MCF 10A (cell line): ENCODE data around the gene COA1. TPM values are rescaled to one million over a fixed set of nuclear protein-coding genes. Genes with fewer than 3 reads are reported as not detected.

Experiments used
- BruUV-seq: library from RNA; stranded (reverse); fragments of 400-500 nt; replicated peaks from 2 replicates; lab custom pipeline; 2021; lab: Mats Ljungman, UMichigan
- CTCF ChIA-PET: fragments of 300-600 bp; sonication (Branson Sonifier 250); formaldehyde crosslinking; extraction: SDS; loops from one replicate; lab custom pipeline; 2021; ENCODE audit warnings: antibody characterized with exemption, inconsistent platforms; lab: Yijun Ruan, JAX
- POLR2A ChIA-PET: fragments of 300-600, 350-650 bp; sonication (Branson Sonifier 250); formaldehyde crosslinking; extraction: SDS; loops from one replicate; lab custom pipeline; 2020; ENCODE audit warnings: antibody characterized with exemption, inconsistent platforms; lab: Yijun Ruan, JAX
- DNase-seq: peaks from one replicate; pipeline ENCODE4 v3.0.0-alpha.2; 2018; ENCODE audit not compliant: unreplicated experiment
- H3K27ac Mint-ChIP-seq: one replicate; pipeline ENCODE4 v1.8.0; 2022; ENCODE audit warnings: mild to moderate bottlenecking, low read depth, mixed read lengths; ENCODE audit not compliant: unreplicated experiment
- H3K27me3 Mint-ChIP-seq: one replicate; pipeline ENCODE4 v1.8.0; 2022; ENCODE audit warnings: mixed read lengths; ENCODE audit not compliant: insufficient read depth, unreplicated experiment
- H3K36me3 Mint-ChIP-seq: one replicate; pipeline ENCODE4 v1.8.0; 2022; ENCODE audit warnings: mild to moderate bottlenecking, moderate library complexity, mixed read lengths; ENCODE audit not compliant: insufficient read depth, unreplicated experiment
- H3K4me1 Mint-ChIP-seq: one replicate; pipeline ENCODE4 v1.8.0; 2022; ENCODE audit warnings: mixed read lengths; ENCODE audit not compliant: insufficient read depth, unreplicated experiment
- H3K4me3 Mint-ChIP-seq: one replicate; pipeline ENCODE4 v1.8.0; 2022; ENCODE audit warnings: mild to moderate bottlenecking, moderate library complexity, mixed read lengths; ENCODE audit not compliant: unreplicated experiment
- H3K9me3 Mint-ChIP-seq: one replicate; pipeline ENCODE4 v1.8.0; 2022; ENCODE audit warnings: mixed read lengths; ENCODE audit not compliant: unreplicated experiment
- intact Hi-C: fragments of 100-400 bp; cut with micrococcal nuclease; formaldehyde crosslinking; loops from 2 replicates; pipeline ENCODE4 v1.14.1; 2022
- total RNA-seq: library from RNA; stranded (reverse); gene quantifications from 2 replicates; pipeline ENCODE4 v1.2.3, GENCODE V29; 2022
- TF ChIP-seq, protein P1 (sequence below): fragments of 200-600 bp; IDR thresholded peaks from one replicate; pipeline ENCODE4 v1.8.0; 2022; ENCODE audit warnings: antibody characterized with exemption, mild to moderate bottlenecking; ENCODE audit not compliant: unreplicated experiment

COA1 gene
- total RNA-seq, 1 experiment from 2014 or later = 68.5 TPM

DNA sequence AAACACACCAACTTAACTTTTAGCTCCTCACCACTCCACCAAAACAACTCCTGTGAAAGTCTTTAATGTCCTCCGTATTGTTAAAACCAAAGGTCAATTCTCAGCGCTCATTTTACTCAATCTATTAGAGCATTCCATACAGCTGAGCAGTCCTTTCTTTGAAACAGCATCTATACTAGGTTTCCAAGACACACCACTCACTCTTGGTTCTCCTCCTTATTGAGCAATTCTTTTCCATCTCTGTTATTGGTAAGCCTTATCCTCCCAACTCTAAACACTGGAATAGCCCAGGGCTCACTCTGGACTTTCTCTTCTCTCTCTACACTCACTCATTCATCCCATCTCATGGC, 34.9 kb downstream of the COA1 start:
- Mint-ChIP-seq H3K4me1 (peaks cover 4% of the 10 kb centered on the region), H3K9me3 (no peaks in the 10 kb centered on the region), H3K4me3 (no peak overlapping the region), H3K27ac (no peak overlapping the region), H3K27me3 (no peaks in the 10 kb centered on the region), H3K36me3 (no peaks in the 10 kb centered on the region)
- POLR2A ChIA-PET = interaction anchor here (1.0 to 3.0 kb wide), 5 partner anchors 28 to 119 kb away, joined by 3 to 17 read pairs (median 11); partner anchors contain the start of gene STK17A
- BruUV-seq = no TSS peak
- peak; percentile 63 for DNase-seq
- TF ChIP-seq, protein P1, sequence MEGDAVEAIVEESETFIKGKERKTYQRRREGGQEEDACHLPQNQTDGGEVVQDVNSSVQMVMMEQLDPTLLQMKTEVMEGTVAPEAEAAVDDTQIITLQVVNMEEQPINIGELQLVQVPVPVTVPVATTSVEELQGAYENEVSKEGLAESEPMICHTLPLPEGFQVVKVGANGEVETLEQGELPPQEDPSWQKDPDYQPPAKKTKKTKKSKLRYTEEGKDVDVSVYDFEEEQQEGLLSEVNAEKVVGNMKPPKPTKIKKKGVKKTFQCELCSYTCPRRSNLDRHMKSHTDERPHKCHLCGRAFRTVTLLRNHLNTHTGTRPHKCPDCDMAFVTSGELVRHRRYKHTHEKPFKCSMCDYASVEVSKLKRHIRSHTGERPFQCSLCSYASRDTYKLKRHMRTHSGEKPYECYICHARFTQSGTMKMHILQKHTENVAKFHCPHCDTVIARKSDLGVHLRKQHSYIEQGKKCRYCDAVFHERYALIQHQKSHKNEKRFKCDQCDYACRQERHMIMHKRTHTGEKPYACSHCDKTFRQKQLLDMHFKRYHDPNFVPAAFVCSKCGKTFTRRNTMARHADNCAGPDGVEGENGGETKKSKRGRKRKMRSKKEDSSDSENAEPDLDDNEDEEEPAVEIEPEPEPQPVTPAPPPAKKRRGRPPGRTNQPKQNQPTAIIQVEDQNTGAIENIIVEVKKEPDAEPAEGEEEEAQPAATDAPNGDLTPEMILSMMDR = no peak
- CTCF ChIA-PET = interaction anchor here (0.7 to 2.9 kb wide), 2 partner anchors 112 to 259 kb away, joined by 3 to 24 read pairs; partner anchors contain the start of gene STK17A
- intact Hi-C loops = no loop called here

DNA sequence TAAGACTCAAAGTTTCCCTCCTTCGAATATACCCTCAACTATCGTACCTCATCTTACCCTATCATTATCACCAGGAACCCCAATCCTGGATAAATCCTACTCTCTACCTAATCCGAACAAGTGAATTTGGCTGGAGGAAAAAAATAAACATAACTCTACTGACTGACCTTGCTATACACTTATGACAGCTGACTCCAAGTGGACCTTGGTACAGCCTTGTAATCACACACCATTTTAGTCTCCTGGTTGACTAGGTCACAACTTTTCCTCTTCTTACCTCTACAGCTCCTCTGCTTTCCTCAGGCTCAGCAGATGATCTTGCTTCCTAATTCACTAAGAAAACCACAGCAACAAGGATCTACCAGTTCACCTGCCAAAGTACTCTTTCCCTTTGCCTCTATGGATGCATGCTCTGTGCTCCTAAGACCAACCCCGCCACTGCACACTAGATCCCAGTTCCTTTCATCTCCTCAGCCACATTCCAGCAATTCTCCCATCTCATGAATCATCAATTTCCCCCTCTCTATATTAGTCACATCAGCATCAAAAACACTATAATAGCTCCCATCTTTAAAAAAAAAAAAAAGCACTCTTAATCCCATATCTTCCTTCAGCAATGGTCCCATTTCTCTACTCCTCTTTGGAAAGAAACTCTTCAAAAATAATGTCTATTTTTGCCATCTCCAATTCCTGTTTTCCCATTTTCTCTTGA, 35.5 kb downstream of the COA1 start:
- peak; percentile 43 for DNase-seq
- BruUV-seq = no TSS peak
- TF ChIP-seq, protein P1 = no peak
- ChIA-PET CTCF (interaction anchor here (0.6 to 2.9 kb wide), 5 partner anchors 46 to 260 kb away, joined by 3 to 24 read pairs (median 3); partner anchors contain the start of gene STK17A), POLR2A (interaction anchor here (0.6 to 3.0 kb wide), 7 partner anchors 28 to 119 kb away, joined by 3 to 17 read pairs (median 7); partner anchors contain the start of gene STK17A)
- Mint-ChIP-seq H3K27me3 (no peaks in the 10 kb centered on the region), H3K36me3 (no peaks in the 10 kb centered on the region), H3K9me3 (no peaks in the 10 kb centered on the region), H3K27ac (no peak overlapping the region), H3K4me1 (peaks cover 4% of the 10 kb centered on the region), H3K4me3 (no peak overlapping the region)
- intact Hi-C loops = no loop called here

DNA sequence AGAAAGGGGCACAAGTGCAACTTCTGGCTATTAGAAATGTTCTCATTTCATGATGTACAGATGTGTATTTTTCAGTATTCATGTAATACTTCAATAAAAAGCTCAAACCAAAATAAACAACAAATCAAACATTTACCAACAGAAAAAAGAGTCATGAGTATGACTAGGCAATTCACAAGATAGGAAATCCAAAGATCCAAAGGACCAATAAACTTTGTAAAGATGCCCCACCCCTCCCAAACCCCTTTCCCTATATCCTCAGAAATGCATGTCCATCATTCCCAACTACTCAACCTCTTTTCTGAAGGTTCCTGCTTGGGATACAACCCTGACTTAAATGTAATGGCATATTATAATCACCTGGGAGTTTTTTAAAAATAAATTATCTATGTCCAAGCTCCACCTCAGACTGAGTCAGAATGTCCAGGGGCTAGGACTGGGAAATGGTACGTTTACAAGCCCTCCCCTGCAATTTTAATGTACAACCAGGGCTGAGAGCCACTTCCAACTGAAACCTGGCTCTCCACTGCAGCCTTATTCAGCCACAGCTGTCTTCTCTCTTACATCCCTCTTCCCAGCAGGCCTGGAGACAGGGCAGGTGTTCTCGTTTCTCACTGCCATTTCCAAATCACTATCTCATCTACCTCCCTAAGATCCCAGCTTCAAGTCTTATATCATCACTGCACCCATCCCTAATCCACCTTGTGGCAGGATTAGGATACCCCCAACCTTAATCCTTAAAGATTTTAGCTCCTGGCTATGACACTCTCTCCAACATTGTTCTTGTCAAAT, 36.5 kb downstream of the COA1 start:
- intact Hi-C loops = no loop called here
- Mint-ChIP-seq H3K27me3 (no peaks in the 10 kb centered on the region), H3K4me3 (no peak overlapping the region), H3K4me1 (peaks cover 4% of the 10 kb centered on the region), H3K9me3 (no peaks in the 10 kb centered on the region), H3K27ac (no peak overlapping the region), H3K36me3 (peaks cover 3% of the 10 kb centered on the region)
- CTCF ChIA-PET = interaction anchor here (0.7 to 2.9 kb wide), 7 partner anchors 8 to 145 kb away, joined by 3 to 24 read pairs (median 3); partner anchors contain the start of gene STK17A
- BruUV-seq = no TSS peak
- TF ChIP-seq, protein P1 = no peak
- POLR2A ChIA-PET = interaction anchor here (0.6 to 3.0 kb wide), 5 partner anchors 43 to 433 kb away, joined by 3 to 17 read pairs (median 11); partner anchors contain the start of gene STK17A
- peak; percentile 32 for DNase-seq
